HepG2 (cell line): ENCODE data around the gene NSUN5. TPM values are rescaled to one million over a fixed set of nuclear protein-coding genes. Genes with fewer than 3 reads are reported as not detected.

Experiments used
- ARNT2 ChIP-seq: sonication (generic); formaldehyde crosslinking; IDR thresholded peaks from 2 replicates; pipeline ENCODE4 v1.8.0; 2022; ENCODE audit warnings: mild to moderate bottlenecking, low read depth, missing genetic modification reagents, moderate library complexity
- BCL6 ChIP-seq: IDR thresholded peaks from 2 replicates; pipeline ENCODE4 v1.6.1; 2016; ENCODE audit warnings: missing genetic modification reagents, missing compliant biosample characterization
- CBX1 ChIP-seq: IDR thresholded peaks from one replicate; pipeline ENCODE4 v1.6.1; 2016; ENCODE audit warnings: antibody characterized with exemption, low read depth
- DNMT3B ChIP-seq: conservative IDR thresholded peaks from 2 replicates; pipeline ENCODE4 v1.6.1; 2016; ENCODE audit warnings: missing biosample characterization, control low read depth
- FOXA1 ChIP-seq, 2 experiments: fragments of 450-650 bp in 1 of 2; sonication (generic) in 1 of 2; formaldehyde crosslinking in 1 of 2; IDR thresholded peaks; 2 replicates each; pipeline versions ENCODE4 v1.4.0 to v1.6.1; 2016 to 2020; ENCODE audit warnings: missing genetic modification reagents in 1 of 2
- FOXK2 ChIP-seq: fragments of 450-650 bp; IDR thresholded peaks from 2 replicates; pipeline ENCODE4 v1.6.1; 2016
- MATR3 ChIP-seq: sonication (generic); formaldehyde crosslinking; IDR thresholded peaks from 2 replicates; pipeline ENCODE4 v1.4.0; 2020; ENCODE audit warnings: missing genetic modification reagents
- NFIB ChIP-seq: sonication (generic); formaldehyde crosslinking; IDR thresholded peaks from 2 replicates; pipeline ENCODE4 v1.9.0; 2021; ENCODE audit warnings: missing genetic modification reagents, mild to moderate bottlenecking, borderline replicate concordance
- ZFP1 ChIP-seq: IDR thresholded peaks from 2 replicates; pipeline ENCODE4 v1.6.1; 2016
- ZFP36L2 ChIP-seq: sonication (generic); formaldehyde crosslinking; IDR thresholded peaks from 2 replicates; pipeline ENCODE4 v1.4.0; 2020; ENCODE audit warnings: missing genetic modification reagents
- ZNF614 ChIP-seq: IDR thresholded peaks from 2 replicates; pipeline ENCODE4 v1.6.1; 2018; ENCODE audit warnings: missing biosample characterization, missing genetic modification reagents, inconsistent platforms, borderline replicate concordance
- ZNF879 ChIP-seq: sonication (generic); formaldehyde crosslinking; IDR thresholded peaks from 2 replicates; pipeline ENCODE4 v1.8.1; 2023; ENCODE audit warnings: missing genetic modification reagents
- polyA plus RNA-seq, 8 experiments: library from polyadenylated mRNA; depleted of rRNA in 3 of 8; stranded (reverse) in 7 of 8; unstranded in 1 of 8; fragments of >200 nt; fragmentation: Illumina TruSeq in 4 of 8; extraction: Trizol in 4 of 8; gene quantifications; 2 replicates each; pipeline versions ENCODE4 v1.2.1 to v1.2.3, GENCODE V29; 2011 to 2016; ENCODE audit warnings: low read depth in 4 of 8, missing spikeins in 1 of 8, mixed read lengths in 1 of 8; ENCODE audit not compliant: insufficient read depth in 1 of 8
- total RNA-seq, 5 experiments: library from RNA; depleted of rRNA; stranded (reverse); fragments of >200 nt; fragmentation: Illumina TruSeq; extraction: Trizol; gene quantifications; 2 replicates each; pipeline ENCODE4 v1.2.3, GENCODE V29; 2016; ENCODE audit warnings: low read depth in 1 of 5
- TF ChIP-seq, protein P1 (sequence below): sonication (generic); formaldehyde crosslinking; IDR thresholded peaks from 2 replicates; pipeline ENCODE4 v1.8.1; 2023; ENCODE audit warnings: missing genetic modification reagents, inconsistent platforms, borderline replicate concordance
- TF ChIP-seq, protein P2 (sequence below): sonication (generic); formaldehyde crosslinking; IDR thresholded peaks from 2 replicates; pipeline ENCODE4 v1.5.1; 2020; ENCODE audit warnings: missing genetic modification reagents, mild to moderate bottlenecking, borderline replicate concordance
- TF ChIP-seq, protein P3 (sequence below): sonication (generic); formaldehyde crosslinking; IDR thresholded peaks from 2 replicates; pipeline ENCODE4 v1.5.1; 2020; ENCODE audit warnings: mild to moderate bottlenecking, moderate library complexity, missing genetic modification reagents
- TF ChIP-seq, protein P4 (sequence below): sonication (generic); formaldehyde crosslinking; IDR thresholded peaks from 2 replicates; pipeline ENCODE4 v1.8.0; 2022; ENCODE audit warnings: missing genetic modification reagents, mild to moderate bottlenecking, inconsistent platforms, borderline replicate concordance
- TF ChIP-seq, protein P5 (sequence below): sonication (generic); formaldehyde crosslinking; IDR thresholded peaks from 2 replicates; pipeline ENCODE4 v1.5.0; 2020; ENCODE audit warnings: missing genetic modification reagents
- TF ChIP-seq, protein P6 (sequence below): sonication (generic); formaldehyde crosslinking; IDR thresholded peaks from 2 replicates; pipeline ENCODE4 v1.5.0; 2020; ENCODE audit warnings: missing genetic modification reagents, mild to moderate bottlenecking, borderline replicate concordance
- TF ChIP-seq, protein P7 (sequence below): sonication (generic); formaldehyde crosslinking; IDR thresholded peaks from 2 replicates; pipeline ENCODE4 v1.5.1; 2020; ENCODE audit warnings: missing genetic modification reagents, mild to moderate bottlenecking, borderline replicate concordance

Gene NSUN5
- total and polyA plus RNA-seq, 2 of the 13 experiments (the other 11 are each of a cell fraction or from before 2014, with no cell fraction given) = 19.9 to 35.8 TPM

DNA sequence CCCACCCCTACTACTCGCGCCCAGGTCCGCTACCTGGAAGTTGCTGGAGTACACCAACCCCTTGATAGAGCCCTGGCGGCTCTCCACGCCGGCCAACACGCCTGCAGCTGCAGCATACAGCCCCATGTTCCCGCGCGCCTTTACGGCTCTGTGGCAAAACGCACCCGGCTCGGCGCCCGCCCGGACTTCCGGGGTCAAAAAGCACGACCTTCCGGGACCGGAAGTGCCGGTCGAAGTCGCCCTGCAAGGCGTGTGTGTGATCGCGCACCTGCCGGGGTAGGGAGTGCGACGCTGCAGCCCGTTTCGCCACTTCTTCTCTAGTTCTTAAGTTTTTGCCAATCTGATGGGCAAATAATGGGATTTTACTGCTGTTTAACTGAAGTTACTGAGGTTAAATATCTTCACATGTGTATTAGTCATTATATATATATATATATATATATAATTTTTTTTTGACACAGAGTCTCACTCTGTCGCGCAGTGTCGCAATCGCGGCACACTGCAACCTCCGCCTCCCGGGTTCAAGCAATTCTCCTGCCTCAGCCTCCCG lies at the start of gene NSUN5 (continued):
- TF ChIP-seq, protein P1, sequence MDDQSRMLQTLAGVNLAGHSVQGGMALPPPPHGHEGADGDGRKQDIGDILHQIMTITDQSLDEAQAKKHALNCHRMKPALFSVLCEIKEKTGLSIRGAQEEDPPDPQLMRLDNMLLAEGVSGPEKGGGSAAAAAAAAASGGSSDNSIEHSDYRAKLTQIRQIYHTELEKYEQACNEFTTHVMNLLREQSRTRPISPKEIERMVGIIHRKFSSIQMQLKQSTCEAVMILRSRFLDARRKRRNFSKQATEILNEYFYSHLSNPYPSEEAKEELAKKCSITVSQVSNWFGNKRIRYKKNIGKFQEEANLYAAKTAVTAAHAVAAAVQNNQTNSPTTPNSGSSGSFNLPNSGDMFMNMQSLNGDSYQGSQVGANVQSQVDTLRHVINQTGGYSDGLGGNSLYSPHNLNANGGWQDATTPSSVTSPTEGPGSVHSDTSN (CRISPR knock-in tag) = peak; percentile 91; the same call in 1 of the 2 replicates
- TF ChIP-seq ZFP1 (CRISPR knock-in tag) (0 out of 2 replicates have a peak, but pooled peaks have one; percentile 50), CBX1 (peak; percentile 27), NFIB (CRISPR knock-in tag) (no peak), ZNF614 (CRISPR knock-in tag) (peak; percentile 71; the same call in 1 of the 2 replicates), FOXA1 (IDR thresholded peaks at IDR 0.05) (no peak), FOXA1 (CRISPR knock-in tag; IDR thresholded peaks at IDR 0.05) (no peak; the same call in 1 of the 2 replicates), ZFP36L2 (CRISPR knock-in tag) (peak; percentile 74; the same call in 1 of the 2 replicates), FOXK2 (no peak), ARNT2 (CRISPR knock-in tag) (peak; percentile 89), BCL6 (peak; percentile 35; the same call in 1 of the 2 replicates), ZNF879 (CRISPR knock-in tag) (no peak), MATR3 (CRISPR knock-in tag) (no peak), DNMT3B (CRISPR knock-in tag) (peak; percentile 72)
- TF ChIP-seq, protein P2, sequence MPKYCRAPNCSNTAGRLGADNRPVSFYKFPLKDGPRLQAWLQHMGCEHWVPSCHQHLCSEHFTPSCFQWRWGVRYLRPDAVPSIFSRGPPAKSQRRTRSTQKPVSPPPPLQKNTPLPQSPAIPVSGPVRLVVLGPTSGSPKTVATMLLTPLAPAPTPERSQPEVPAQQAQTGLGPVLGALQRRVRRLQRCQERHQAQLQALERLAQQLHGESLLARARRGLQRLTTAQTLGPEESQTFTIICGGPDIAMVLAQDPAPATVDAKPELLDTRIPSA = no peak
- TF ChIP-seq, protein P3, sequence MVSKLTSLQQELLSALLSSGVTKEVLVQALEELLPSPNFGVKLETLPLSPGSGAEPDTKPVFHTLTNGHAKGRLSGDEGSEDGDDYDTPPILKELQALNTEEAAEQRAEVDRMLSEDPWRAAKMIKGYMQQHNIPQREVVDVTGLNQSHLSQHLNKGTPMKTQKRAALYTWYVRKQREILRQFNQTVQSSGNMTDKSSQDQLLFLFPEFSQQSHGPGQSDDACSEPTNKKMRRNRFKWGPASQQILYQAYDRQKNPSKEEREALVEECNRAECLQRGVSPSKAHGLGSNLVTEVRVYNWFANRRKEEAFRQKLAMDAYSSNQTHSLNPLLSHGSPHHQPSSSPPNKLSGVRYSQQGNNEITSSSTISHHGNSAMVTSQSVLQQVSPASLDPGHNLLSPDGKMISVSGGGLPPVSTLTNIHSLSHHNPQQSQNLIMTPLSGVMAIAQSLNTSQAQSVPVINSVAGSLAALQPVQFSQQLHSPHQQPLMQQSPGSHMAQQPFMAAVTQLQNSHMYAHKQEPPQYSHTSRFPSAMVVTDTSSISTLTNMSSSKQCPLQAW (CRISPR knock-in tag) = no peak
- TF ChIP-seq, protein P4, sequence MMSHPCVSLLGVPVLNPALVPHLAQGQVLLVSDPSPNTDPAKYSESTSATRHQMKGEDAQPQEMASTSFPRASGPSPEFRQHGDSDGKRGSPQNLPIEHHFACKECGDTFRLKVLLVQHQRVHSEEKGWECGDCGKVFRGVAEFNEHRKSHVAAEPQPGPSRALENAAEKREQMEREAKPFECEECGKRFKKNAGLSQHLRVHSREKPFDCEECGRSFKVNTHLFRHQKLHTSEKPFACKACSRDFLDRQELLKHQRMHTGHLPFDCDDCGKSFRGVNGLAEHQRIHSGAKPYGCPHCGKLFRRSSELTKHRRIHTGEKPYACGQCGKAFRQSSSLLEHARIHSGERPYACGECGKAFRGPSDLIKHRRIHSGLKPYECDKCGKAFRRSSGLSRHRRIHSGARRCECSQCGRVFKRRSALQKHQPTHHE = no peak
- TF ChIP-seq, protein P5, sequence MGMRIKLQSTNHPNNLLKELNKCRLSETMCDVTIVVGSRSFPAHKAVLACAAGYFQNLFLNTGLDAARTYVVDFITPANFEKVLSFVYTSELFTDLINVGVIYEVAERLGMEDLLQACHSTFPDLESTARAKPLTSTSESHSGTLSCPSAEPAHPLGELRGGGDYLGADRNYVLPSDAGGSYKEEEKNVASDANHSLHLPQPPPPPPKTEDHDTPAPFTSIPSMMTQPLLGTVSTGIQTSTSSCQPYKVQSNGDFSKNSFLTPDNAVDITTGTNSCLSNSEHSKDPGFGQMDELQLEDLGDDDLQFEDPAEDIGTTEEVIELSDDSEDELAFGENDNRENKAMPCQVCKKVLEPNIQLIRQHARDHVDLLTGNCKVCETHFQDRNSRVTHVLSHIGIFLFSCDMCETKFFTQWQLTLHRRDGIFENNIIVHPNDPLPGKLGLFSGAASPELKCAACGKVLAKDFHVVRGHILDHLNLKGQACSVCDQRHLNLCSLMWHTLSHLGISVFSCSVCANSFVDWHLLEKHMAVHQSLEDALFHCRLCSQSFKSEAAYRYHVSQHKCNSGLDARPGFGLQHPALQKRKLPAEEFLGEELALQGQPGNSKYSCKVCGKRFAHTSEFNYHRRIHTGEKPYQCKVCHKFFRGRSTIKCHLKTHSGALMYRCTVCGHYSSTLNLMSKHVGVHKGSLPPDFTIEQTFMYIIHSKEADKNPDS (CRISPR knock-in tag) = no peak
- TF ChIP-seq, protein P6, sequence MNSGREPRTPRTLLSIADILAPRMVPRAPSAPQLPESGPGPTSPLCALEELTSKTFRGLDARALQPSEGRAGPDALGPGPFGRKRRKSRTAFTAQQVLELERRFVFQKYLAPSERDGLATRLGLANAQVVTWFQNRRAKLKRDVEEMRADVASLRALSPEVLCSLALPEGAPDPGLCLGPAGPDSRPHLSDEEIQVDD (CRISPR knock-in tag) = peak; percentile 87; the same call in 1 of the 2 replicates
- TF ChIP-seq, protein P7, sequence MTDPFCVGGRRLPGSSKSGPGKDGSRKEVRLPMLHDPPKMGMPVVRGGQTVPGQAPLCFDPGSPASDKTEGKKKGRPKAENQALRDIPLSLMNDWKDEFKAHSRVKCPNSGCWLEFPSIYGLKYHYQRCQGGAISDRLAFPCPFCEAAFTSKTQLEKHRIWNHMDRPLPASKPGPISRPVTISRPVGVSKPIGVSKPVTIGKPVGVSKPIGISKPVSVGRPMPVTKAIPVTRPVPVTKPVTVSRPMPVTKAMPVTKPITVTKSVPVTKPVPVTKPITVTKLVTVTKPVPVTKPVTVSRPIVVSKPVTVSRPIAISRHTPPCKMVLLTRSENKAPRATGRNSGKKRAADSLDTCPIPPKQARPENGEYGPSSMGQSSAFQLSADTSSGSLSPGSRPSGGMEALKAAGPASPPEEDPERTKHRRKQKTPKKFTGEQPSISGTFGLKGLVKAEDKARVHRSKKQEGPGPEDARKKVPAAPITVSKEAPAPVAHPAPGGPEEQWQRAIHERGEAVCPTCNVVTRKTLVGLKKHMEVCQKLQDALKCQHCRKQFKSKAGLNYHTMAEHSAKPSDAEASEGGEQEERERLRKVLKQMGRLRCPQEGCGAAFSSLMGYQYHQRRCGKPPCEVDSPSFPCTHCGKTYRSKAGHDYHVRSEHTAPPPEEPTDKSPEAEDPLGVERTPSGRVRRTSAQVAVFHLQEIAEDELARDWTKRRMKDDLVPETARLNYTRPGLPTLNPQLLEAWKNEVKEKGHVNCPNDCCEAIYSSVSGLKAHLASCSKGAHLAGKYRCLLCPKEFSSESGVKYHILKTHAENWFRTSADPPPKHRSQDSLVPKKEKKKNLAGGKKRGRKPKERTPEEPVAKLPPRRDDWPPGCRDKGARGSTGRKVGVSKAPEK = no peak
